Measurements from ENCODE around the gene SRD5A2. TPM values are rescaled to one million over a fixed set of nuclear protein-coding genes. Genes with fewer than 3 reads are reported as not detected.

SRD5A2 gene, protein sequence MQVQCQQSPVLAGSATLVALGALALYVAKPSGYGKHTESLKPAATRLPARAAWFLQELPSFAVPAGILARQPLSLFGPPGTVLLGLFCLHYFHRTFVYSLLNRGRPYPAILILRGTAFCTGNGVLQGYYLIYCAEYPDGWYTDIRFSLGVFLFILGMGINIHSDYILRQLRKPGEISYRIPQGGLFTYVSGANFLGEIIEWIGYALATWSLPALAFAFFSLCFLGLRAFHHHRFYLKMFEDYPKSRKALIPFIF
- not detected for total RNA-seq
- long read RNA-seq: 0 reads

DNA sequence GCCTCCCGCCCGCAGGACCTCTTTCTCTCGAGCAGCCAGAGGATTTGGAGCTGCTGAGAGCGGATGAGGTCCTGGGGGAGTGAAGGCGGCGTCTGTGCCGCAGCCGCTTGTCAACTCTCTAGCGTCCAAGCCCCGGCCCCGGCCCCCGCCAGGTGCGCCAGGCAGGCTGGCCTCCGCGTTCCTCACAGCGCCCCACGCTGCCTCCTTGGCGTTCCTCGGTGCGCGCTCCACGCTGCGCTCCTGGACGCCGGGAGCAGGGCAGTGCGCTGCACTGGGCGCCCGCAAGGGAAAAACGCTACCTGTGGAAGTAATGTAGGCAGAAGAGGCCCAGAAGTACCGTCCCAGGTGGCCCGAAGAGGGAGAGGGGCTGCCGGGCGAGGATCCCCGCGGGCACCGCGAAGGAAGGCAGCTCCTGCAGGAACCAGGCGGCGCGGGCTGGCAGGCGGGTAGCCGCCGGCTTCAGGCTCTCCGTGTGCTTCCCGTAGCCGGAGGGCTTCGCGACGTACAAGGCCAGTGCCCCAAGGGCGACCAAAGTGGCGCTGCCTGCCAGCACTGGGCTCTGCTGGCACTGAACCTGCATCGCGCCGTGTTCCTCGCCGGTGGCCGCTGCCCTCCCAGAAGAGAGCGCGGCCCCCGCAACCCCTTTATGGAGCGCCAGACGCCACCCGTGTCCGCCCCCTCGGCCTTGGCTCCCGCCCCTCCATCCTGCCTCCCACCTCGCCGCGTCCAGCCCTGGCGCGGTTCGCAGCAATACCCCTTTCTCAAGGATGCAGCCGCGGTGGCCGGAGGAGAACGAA lies at the start of gene SRD5A2:
SRD5A2 (minus strand) TSS at position 618 of the 797 bp plus-strand sequence; CDS start at position 580, 38 bp downstream.
- no peak for DNase-seq
- intact Hi-C loops (cut with DNase I): no loop called here
- no peak for ATAC-seq (ENCODE audit: poor library complexity)

GRCh38 chr2:31606509-31606908 lies 25.8 kb upstream of the SRD5A2 start:
- ATAC-seq (ENCODE audit: poor library complexity) (no peak), DNase-seq (no peak)
- intact Hi-C loops (cut with DNase I): no loop called here

- no peak for DNase-seq
- intact Hi-C loops (cut with DNase I): no loop called here
- ATAC-seq (ENCODE audit: poor library complexity): no peak
Measured at GRCh38 chr2:31598694-31599093, 18.0 kb upstream of the SRD5A2 start.

DNA sequence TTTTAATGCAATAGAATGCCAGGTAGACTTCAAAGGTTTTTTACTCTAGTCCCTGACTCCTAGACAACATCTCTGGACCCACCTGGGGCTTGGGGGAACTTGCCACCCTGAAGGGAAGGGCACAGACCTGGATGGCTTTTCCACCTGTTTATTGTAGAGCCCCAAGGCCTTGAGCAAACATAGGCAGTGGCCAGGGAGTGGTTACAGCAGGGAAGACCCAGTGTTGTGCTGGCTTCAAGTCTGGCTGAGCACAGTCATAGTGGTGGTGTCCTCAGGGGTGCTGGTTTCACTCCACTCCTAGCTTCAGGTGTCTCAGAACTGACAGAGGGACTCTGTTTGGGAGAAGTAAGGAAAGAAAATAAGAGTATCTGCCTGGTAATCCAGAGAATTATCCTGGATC lies 5.5 kb upstream of the SRD5A2 start:
- DNase-seq (no peak), ATAC-seq (ENCODE audit: poor library complexity) (no peak)
- intact Hi-C loops (cut with DNase I): no loop called here

- intact Hi-C loops (cut with DNase I): no loop called here
- DNase-seq (no peak), ATAC-seq (ENCODE audit: poor library complexity) (no peak)
Measured at GRCh38 chr2:31581124-31581795, 522 bp upstream of the SRD5A2 start.

GRCh38 chr2:31579996-31580320 lies 780 bp downstream of the SRD5A2 start:
- no peak for ATAC-seq (ENCODE audit: poor library complexity)
- intact Hi-C loops (cut with DNase I): no loop called here
- no peak for DNase-seq

- intact Hi-C loops (cut with DNase I): no loop called here
- ATAC-seq (ENCODE audit: poor library complexity) (no peak), DNase-seq (no peak)
Measured at GRCh38 chr2:31578316-31578715, 2.4 kb downstream of the SRD5A2 start.

DNA sequence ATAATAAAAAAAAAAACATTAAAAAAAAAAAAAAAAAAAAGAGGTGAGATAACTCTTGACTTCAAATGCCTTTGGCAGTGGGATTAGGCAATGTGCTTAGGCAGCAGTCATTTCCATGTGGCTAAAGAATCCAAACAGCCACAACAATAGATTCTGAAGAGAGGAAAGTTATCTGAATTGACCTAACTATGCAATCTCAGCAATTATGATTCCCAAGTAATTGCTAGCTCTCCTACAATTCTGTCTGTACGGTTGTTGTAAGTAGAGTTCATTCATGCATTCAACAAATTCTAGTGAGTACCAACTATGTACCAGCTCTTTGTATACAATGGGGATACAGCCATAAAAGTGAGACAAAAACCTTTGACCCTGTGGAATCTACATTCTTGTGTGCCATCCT lies 3.6 kb downstream of the SRD5A2 start:
- intact Hi-C loops (cut with DNase I): no loop called here
- ATAC-seq (ENCODE audit: poor library complexity) (no peak), DNase-seq (no peak)

- DNase-seq: no peak
- no peak for ATAC-seq (ENCODE audit: poor library complexity)
- intact Hi-C loops (cut with DNase I): no loop called here
Measured at GRCh38 chr2:31568585-31569201, 12.0 kb downstream of the SRD5A2 start.

DNA sequence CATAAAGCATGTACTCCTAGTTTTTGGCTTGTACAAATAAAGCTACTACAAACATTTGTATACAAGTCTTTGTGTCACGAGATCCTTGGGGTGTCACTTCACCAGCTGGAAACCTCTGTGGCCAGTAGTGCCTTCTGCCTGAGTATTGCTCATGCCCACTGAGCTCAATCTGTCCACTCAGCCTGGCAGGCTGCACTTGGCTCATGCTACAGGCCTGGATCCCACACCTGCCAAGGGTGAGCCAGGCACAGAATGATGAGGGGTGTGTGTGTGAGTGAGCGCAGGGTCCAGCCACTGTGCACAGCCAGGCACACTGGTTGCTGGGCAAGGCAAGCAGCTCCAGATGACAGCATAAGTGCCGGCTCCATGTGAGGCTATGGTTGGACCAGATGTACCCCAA lies 13.1 kb downstream of the SRD5A2 start:
- intact Hi-C loops (cut with DNase I): no loop called here
- DNase-seq: no peak
- no peak for ATAC-seq (ENCODE audit: poor library complexity)

GRCh38 chr2:31563273-31563839 lies 17.4 kb downstream of the SRD5A2 start:
- DNase-seq: no peak
- intact Hi-C loops (cut with DNase I): no loop called here

GRCh38 chr2:31561823-31562222 lies 18.9 kb downstream of the SRD5A2 start:
- ATAC-seq (ENCODE audit: poor library complexity): no peak
- intact Hi-C loops (cut with DNase I): no loop called here
- DNase-seq: no peak

More at GRCh38 chr2:31563273-31563839, 17.4 kb downstream of the SRD5A2 start:
- no peak for ATAC-seq (ENCODE audit: poor library complexity)

- ATAC-seq (ENCODE audit: poor library complexity): no peak
Measured at GRCh38 chr2:31558401-31559295, 22.1 kb downstream of the SRD5A2 start.

DNA sequence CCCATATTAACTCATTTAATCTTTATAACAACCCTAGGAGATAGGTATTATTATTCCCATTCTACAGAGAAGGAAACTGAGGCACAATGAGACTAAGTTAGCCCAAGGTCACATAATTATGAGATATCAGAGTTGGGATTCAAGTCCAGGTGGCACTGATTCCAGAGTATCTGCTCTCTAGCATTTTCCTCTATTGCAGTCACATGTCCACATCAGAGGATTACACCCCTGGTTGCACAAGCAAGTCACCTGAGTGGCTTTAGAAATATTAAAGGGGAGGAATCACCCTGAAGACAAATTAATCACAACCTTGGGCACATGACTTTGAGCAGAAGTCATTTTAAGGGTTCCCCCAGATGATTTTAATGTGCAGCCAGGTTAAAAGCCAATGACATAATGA lies 23.8 kb downstream of the SRD5A2 start:
- no peak for DNase-seq
- ATAC-seq (ENCODE audit: poor library complexity): no peak
- intact Hi-C loops (cut with DNase I): no loop called here

More at GRCh38 chr2:31558401-31559295, 22.1 kb downstream of the SRD5A2 start:
- intact Hi-C loops (cut with DNase I): no loop called here
- peak; percentile 20 for DNase-seq

- intact Hi-C loops (cut with DNase I): no loop called here
- DNase-seq (no peak), ATAC-seq (ENCODE audit: poor library complexity) (no peak)
Measured at GRCh38 chr2:31555967-31556706, 24.6 kb downstream of the SRD5A2 start.

DNA sequence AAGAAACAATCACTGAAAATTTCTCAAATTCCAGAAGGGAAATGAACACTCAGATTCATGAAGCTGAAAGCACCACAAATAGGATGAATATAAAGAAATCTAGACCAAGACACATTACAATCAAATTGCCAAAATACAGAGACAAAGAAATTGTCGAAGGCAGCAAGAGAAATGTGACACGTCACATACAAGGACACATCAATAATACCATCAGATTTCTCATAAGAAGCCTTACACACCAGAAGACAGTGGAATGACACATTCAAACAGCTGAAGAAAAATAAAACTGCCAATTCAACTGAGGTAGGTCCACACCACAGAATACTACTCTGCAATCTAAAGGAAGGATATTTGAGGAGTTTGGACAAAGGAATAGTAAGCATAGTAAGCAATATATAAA lies 27.4 kb downstream of the SRD5A2 start:
- intact Hi-C loops (cut with DNase I): no loop called here
- no peak for ATAC-seq (ENCODE audit: poor library complexity)
- DNase-seq: no peak

DNA sequence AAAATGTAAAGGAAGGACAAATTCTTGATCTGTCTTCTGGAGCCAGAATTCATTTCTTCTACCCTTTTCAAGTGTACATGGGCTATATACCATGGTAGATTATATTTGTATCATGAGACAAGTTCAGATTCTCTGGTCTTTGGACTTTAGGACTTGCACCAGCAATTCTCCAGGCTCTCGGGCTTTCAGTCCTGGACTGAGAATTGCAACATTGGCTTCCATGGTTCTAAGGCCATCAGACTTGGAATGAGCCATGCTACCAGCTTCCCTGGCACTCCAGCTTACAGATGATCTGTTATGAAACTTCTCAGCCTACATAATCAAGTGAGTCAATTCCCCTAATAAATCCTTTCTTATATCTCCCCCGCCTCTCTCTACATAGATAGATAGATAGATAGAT lies 33.3 kb downstream of the SRD5A2 start:
- ATAC-seq (ENCODE audit: poor library complexity): no peak
- no peak for DNase-seq
- intact Hi-C loops (cut with DNase I): no loop called here

GRCh38 chr2:31541853-31542252 lies 38.9 kb downstream of the SRD5A2 start:
- DNase-seq (no peak), ATAC-seq (ENCODE audit: poor library complexity) (no peak)
- intact Hi-C loops (cut with DNase I): no loop called here
